ENCODE data around the gene USF1.

DNA sequence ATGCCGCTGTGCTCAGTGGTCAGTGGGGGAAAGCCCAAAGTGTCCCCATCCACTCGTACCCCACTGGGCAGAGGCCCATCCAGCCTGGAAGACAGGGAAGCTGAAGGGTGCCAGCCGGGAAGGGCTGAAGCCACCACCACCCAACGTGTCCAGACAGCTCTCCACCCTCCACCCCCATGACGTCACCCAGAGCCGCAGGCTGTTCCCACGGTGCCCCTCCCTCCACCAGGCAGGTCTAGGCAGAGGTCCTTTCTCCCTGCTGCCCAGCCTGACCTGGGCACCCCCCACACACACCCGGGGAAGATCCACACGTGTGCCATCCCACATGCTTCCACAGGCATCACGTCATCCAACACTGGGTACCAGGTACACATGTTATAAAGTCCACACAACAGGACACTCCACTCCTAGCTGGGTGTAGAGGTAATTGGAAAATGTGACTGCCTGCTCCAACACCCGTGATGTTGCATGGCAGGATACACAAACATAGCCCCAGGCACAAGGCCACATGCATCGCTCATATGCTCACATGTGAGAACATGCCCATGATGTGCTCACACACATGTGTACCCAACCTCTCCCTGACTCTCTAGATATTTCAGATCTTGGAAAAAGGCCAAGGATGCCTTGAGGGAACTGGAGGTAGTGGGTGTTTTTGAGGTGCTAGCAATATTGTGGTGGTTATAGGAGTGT is 29.0 kb upstream of the USF1 start:
- TF ChIP-seq TCF4 (CRISPR knock-in tag; IDR thresholded peaks at IDR 0.05; ENCODE audit: borderline replicate concordance), result no peak
- TF ChIP-seq BACH2 (CRISPR knock-in tag; IDR thresholded peaks at IDR 0.05; ENCODE audit: borderline replicate concordance), result no peak
- TF ChIP-seq ZC3H10 (CRISPR knock-in tag; IDR thresholded peaks at IDR 0.05), result no peak
- no peak for TF ChIP-seq PPARA (CRISPR knock-in tag; IDR thresholded peaks at IDR 0.05; ENCODE audit: borderline replicate concordance)
- TF ChIP-seq ZFP3 (CRISPR knock-in tag; IDR thresholded peaks at IDR 0.05), result no peak
- TF ChIP-seq ZFP30 (CRISPR knock-in tag; IDR thresholded peaks at IDR 0.05), result no peak
- TF ChIP-seq, protein P1, sequence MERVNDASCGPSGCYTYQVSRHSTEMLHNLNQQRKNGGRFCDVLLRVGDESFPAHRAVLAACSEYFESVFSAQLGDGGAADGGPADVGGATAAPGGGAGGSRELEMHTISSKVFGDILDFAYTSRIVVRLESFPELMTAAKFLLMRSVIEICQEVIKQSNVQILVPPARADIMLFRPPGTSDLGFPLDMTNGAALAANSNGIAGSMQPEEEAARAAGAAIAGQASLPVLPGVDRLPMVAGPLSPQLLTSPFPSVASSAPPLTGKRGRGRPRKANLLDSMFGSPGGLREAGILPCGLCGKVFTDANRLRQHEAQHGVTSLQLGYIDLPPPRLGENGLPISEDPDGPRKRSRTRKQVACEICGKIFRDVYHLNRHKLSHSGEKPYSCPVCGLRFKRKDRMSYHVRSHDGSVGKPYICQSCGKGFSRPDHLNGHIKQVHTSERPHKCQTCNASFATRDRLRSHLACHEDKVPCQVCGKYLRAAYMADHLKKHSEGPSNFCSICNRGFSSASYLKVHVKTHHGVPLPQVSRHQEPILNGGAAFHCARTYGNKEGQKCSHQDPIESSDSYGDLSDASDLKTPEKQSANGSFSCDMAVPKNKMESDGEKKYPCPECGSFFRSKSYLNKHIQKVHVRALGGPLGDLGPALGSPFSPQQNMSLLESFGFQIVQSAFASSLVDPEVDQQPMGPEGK (CRISPR knock-in tag; IDR thresholded peaks at IDR 0.05; ENCODE audit: borderline replicate concordance), result no peak
- TF ChIP-seq RARB (CRISPR knock-in tag; IDR thresholded peaks at IDR 0.05), result no peak
- no peak for TF ChIP-seq ARNTL (CRISPR knock-in tag; IDR thresholded peaks at IDR 0.05; ENCODE audit: borderline replicate concordance, low read depth)
- TF ChIP-seq, protein P2, sequence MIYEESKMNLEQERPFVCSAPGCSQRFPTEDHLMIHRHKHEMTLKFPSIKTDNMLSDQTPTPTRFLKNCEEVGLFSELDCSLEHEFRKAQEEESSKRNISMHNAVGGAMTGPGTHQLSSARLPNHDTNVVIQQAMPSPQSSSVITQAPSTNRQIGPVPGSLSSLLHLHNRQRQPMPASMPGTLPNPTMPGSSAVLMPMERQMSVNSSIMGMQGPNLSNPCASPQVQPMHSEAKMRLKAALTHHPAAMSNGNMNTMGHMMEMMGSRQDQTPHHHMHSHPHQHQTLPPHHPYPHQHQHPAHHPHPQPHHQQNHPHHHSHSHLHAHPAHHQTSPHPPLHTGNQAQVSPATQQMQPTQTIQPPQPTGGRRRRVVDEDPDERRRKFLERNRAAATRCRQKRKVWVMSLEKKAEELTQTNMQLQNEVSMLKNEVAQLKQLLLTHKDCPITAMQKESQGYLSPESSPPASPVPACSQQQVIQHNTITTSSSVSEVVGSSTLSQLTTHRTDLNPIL (CRISPR knock-in tag; IDR thresholded peaks at IDR 0.05; ENCODE audit: low read depth), result no peak
- TF ChIP-seq ISL1 (CRISPR knock-in tag; IDR thresholded peaks at IDR 0.05), result no peak
- no peak for TF ChIP-seq ZNF70 (CRISPR knock-in tag; IDR thresholded peaks at IDR 0.05)
- TF ChIP-seq, protein P3, sequence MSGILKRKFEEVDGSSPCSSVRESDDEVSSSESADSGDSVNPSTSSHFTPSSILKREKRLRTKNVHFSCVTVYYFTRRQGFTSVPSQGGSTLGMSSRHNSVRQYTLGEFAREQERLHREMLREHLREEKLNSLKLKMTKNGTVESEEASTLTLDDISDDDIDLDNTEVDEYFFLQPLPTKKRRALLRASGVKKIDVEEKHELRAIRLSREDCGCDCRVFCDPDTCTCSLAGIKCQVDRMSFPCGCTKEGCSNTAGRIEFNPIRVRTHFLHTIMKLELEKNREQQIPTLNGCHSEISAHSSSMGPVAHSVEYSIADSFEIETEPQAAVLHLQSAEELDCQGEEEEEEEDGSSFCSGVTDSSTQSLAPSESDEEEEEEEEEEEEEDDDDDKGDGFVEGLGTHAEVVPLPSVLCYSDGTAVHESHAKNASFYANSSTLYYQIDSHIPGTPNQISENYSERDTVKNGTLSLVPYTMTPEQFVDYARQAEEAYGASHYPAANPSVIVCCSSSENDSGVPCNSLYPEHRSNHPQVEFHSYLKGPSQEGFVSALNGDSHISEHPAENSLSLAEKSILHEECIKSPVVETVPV (CRISPR knock-in tag; IDR thresholded peaks at IDR 0.05), result no peak
